Breast epithelium (tissue), 4 donors: Measurements from ENCODE around the gene RLIM. TPM values are rescaled to one million over a fixed set of nuclear protein-coding genes. Genes with fewer than 3 reads are reported as not detected.
A peak's percentile ranks its signal among the peaks of the same experiment; 100 is the strongest.

ENCODE experiments used
- DNase-seq, 2 donors: peaks; one replicate each; pipeline ENCODE4 v3.0.0-alpha.2; 2019; ENCODE audit warnings: low spot score in 2 of 2
- H3K27ac ChIP-seq, 2 donors: fragments of 200-600 bp; sonication (generic) in 1 of 2; one replicate each; pipeline ENCODE4 v1.5.1; 2016 to 2019; ENCODE audit warnings: mild to moderate bottlenecking in 1 of 2
- H3K27me3 ChIP-seq, 2 donors: fragments of 200-600 bp; sonication (generic) in 1 of 2; one replicate each; pipeline versions ENCODE4 v1.5.1 to v1.6.0; 2017 to 2019; ENCODE audit warnings: control low read depth in 1 of 2, mild to moderate bottlenecking in 1 of 2
- H3K36me3 ChIP-seq: fragments of 200-600 bp; one replicate; pipeline ENCODE4 v1.5.1; 2019
- H3K4me1 ChIP-seq, 2 donors: fragments of 200-600 bp; sonication (generic); one replicate each; pipeline ENCODE4 v1.5.1; 2016 to 2019; ENCODE audit warnings: control low read depth in 1 of 2
- H3K4me3 ChIP-seq, 3 donors: fragments of 200-600 bp; sonication (generic); 1 replicate in 2 of 3; 2 replicates in 1 of 3; pipeline ENCODE4 v1.5.1; 2016 to 2019; ENCODE audit warnings: mild to moderate bottlenecking in 3 of 3, moderate library complexity in 2 of 3
- H3K9me3 ChIP-seq, 2 donors: fragments of 200-600 bp; sonication (generic) in 1 of 2; one replicate each; pipeline ENCODE4 v1.5.1; 2016 to 2019; ENCODE audit warnings: control low read depth in 1 of 2
- POLR2A ChIP-seq: fragments of 450-650 bp; IDR thresholded peaks from one replicate; pipeline ENCODE4 v1.6.1; 2016; ENCODE audit warnings: antibody characterized with exemption, mild to moderate bottlenecking, moderate library complexity
- POLR2AphosphoS5 ChIP-seq, 3 donors: sonication (generic); formaldehyde crosslinking; IDR thresholded peaks; one replicate each; pipeline ENCODE4 v1.6.1; 2017; ENCODE audit warnings: antibody characterized with exemption in 3 of 3
- intact Hi-C: fragments of 100-400 bp; cut with DNase I; formaldehyde crosslinking; loops from one replicate; pipeline ENCODE4 v1.15.1; 2023; ENCODE audit warnings: low total_unique reads
- total RNA-seq, 3 donors: library from RNA; depleted of rRNA; stranded (reverse); fragments of >200 nt; gene quantifications; one replicate each; pipeline ENCODE4 v1.1.0, GENCODE V29; 2016
- TF ChIP-seq, protein P1 (sequence below), 3 donors: fragments of 450-650 bp; IDR thresholded peaks; one replicate each; pipeline ENCODE4 v1.5.1; 2016 to 2017; ENCODE audit warnings: antibody characterized with exemption in 3 of 3, mild to moderate bottlenecking in 3 of 3, moderate library complexity in 3 of 3

The RLIM gene
- total RNA-seq, 3 donors from 2014 or later, result 32.1 to 45.1 (median 33.8) TPM

DNA sequence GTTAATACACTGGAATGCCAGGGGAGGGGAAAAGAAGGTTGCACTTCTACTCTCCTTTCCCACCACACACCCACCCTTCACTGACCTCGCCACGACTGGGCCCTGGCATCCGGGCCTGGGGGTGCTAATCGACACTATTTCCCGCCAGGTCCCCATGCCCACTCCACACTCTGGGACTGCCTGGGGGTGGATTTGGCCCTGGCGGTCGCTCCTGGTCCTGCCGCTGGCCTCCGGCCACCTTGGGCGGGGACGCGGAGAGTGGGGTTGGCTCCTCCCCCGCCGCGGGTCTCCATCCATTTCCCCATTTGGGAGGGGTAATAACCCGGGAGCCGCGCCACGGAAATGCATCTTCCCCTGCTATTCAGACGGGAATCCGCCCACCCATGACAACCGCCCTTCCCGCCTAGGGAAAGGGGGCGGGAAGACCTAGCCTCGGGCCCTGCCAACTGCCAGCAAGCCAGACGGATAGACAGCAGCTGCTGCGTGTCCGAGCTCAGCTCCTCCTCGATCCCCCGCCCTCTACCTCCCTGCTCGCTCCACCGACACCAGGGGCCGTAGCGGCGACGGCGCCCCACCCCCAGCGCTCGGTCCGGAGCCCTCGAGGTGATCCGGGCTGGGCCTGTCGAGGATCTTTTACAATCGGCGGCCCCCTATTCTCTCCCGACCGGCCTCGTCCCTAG is 78.1 kb downstream of the RLIM start:
- peak overlapping the region; percentile 46 to 62 (median 54) for H3K4me3 ChIP-seq
- H3K9me3 ChIP-seq, result no peaks in the 10 kb centered on the region
- intact Hi-C loops, result no loop called here
- TF ChIP-seq, protein P1, sequence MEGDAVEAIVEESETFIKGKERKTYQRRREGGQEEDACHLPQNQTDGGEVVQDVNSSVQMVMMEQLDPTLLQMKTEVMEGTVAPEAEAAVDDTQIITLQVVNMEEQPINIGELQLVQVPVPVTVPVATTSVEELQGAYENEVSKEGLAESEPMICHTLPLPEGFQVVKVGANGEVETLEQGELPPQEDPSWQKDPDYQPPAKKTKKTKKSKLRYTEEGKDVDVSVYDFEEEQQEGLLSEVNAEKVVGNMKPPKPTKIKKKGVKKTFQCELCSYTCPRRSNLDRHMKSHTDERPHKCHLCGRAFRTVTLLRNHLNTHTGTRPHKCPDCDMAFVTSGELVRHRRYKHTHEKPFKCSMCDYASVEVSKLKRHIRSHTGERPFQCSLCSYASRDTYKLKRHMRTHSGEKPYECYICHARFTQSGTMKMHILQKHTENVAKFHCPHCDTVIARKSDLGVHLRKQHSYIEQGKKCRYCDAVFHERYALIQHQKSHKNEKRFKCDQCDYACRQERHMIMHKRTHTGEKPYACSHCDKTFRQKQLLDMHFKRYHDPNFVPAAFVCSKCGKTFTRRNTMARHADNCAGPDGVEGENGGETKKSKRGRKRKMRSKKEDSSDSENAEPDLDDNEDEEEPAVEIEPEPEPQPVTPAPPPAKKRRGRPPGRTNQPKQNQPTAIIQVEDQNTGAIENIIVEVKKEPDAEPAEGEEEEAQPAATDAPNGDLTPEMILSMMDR (IDR thresholded peaks at IDR 0.05), result peak in 2 of 3 donors; percentile 31 to 52
- TF ChIP-seq POLR2A, result peak; percentile 20
- TF ChIP-seq POLR2AphosphoS5 (IDR thresholded peaks at IDR 0.05), result peak; percentile 6 to 58 (median 36)
- peaks cover 0 to 63% of the 10 kb centered on the region in 2 donors for H3K27me3 ChIP-seq
- peak overlapping the region; percentile 81 to 86 for H3K27ac ChIP-seq
- no peaks in the 10 kb centered on the region for H3K4me1 ChIP-seq
- H3K36me3 ChIP-seq, result no peaks in the 10 kb centered on the region
- DNase-seq, result peak; percentile 62 to 71

DNA sequence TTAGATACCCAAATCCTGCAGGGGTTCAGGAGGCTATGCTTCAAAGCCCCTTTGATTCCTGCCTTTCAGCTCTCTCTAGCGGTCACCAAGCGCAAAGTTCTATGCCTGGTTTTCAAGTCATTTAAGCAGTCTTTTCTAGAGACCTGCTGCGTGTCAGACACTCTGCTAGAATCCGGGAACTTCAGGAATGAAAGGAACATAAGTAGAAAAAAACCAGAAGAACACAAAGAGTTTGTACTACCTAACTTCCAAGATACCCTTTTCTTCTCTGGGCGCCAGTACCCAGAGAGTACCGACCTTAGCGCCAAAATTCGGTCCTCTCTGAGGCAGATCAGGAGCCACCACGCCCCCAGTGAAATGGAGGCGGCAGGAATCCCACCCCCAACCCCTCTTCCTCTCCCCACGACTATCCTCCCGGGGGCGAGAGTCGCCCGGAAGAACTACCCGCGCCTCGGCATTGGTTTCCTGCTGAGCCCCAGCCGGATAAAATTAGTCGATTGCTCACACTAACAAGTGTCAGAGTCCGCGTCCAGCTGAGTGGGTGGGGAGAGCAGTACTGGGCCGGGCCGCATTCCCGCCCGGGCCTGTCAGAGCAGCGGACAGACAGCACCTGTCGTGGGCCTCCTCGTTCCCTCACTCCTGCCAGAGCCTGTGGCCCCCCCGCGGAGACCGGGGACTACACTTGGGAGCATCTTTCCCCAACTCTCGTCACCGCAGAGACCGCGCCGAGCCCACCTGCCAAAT is 78.8 kb downstream of the RLIM start:
- intact Hi-C loops, result no loop called here
- H3K4me3 ChIP-seq, result peak overlapping the region; percentile 46 to 62 (median 54)
- peak overlapping the region; percentile 81 to 86 for H3K27ac ChIP-seq
- no peaks in the 10 kb centered on the region for H3K36me3 ChIP-seq
- no peaks in the 10 kb centered on the region for H3K4me1 ChIP-seq
- TF ChIP-seq POLR2AphosphoS5 (IDR thresholded peaks at IDR 0.05) (no peak), POLR2A (no peak)
- TF ChIP-seq, protein P1 (IDR thresholded peaks at IDR 0.05), result no peak
- no peaks in the 10 kb centered on the region for H3K9me3 ChIP-seq
- H3K27me3 ChIP-seq, result peaks cover 0 to 60% of the 10 kb centered on the region in 2 donors
- peak; percentile 51 to 67 for DNase-seq

Other genes with a start within 250 kb of the RLIM start
- gene SLC16A2, start 193.1 kb downstream of the RLIM start, total RNA-seq, result 10 to 100 TPM in 1 of 3 donors, 1 to 10 TPM in 2; 4.8 to 10.8 (median 6.6) TPM